Measurements from ENCODE around the gene KRT15.

Gene KRT15

DNA sequence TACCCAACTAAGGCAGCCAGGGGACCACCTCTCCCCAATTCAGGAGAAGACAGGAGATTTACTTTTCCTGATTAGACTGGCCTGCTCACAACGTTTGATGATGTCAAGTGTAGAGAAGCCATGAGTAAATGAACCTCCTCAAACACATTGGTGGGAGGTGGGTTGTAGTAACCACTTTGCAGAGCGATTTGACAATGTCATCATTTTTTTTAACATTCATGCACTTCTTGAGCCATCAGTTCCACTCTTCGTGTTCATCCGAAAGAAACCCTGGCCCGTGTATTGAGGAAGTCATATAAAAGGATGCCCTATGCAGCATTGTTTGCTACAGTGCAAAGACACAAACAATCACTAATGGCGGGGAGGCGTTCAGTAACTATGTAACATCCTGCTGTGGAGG, 14.9 kb upstream of the KRT15 start:
- TF ChIP-seq, protein P1, sequence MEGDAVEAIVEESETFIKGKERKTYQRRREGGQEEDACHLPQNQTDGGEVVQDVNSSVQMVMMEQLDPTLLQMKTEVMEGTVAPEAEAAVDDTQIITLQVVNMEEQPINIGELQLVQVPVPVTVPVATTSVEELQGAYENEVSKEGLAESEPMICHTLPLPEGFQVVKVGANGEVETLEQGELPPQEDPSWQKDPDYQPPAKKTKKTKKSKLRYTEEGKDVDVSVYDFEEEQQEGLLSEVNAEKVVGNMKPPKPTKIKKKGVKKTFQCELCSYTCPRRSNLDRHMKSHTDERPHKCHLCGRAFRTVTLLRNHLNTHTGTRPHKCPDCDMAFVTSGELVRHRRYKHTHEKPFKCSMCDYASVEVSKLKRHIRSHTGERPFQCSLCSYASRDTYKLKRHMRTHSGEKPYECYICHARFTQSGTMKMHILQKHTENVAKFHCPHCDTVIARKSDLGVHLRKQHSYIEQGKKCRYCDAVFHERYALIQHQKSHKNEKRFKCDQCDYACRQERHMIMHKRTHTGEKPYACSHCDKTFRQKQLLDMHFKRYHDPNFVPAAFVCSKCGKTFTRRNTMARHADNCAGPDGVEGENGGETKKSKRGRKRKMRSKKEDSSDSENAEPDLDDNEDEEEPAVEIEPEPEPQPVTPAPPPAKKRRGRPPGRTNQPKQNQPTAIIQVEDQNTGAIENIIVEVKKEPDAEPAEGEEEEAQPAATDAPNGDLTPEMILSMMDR (IDR thresholded peaks at IDR 0.05; ENCODE audit: low read depth, low read length), result no peak
- H3K9me3 ChIP-seq (ENCODE audit: severe bottlenecking), result no peaks in the 10 kb centered on the region
- H3K27me3 ChIP-seq (ENCODE audit: insufficient read depth, low read depth, severe bottlenecking), result no peaks in the 10 kb centered on the region
- no peak overlapping the region for H3K27ac ChIP-seq
- H3K36me3 ChIP-seq, result no peaks in the 10 kb centered on the region
- H3K4me3 ChIP-seq (ENCODE audit: low read depth, low read length), result no peak overlapping the region
- DNase-seq, result no peak

DNA sequence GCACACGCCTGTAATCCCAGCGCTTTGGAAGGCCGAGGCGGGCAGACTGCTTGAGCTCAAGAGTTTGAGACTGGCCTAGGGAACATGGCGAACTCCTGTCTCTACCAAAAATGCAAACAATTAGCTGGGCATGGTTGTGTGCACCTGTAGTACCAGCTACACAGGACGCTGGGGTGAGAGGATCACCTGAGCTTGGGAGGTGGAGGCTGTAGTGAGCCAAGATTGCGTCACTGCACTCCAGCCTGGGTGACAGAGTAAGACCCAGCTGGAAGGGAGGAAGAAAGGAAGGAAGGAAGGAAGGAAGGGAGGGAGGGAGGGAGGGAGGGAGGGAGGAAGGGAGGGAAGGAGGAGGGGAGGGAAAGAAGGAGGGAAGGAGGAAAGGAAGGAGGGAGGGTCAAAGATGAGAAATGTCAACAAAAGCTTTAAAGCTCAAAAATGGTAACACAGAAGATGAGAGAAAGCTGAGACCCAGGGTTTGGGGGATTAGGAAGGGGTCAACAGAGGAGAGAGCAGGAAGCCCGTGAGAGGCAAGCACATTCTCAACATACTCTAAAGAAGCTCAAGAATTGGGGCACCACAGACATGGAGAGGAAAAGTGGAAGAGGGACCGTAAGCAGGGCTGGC, 14.4 kb upstream of the KRT15 start:
- Histone ChIP-seq H3K9me3 (ENCODE audit: severe bottlenecking) (no peaks in the 10 kb centered on the region), H3K36me3 (no peaks in the 10 kb centered on the region), H3K27ac (no peak overlapping the region), H3K27me3 (ENCODE audit: insufficient read depth, low read depth, severe bottlenecking) (no peaks in the 10 kb centered on the region), H3K4me3 (ENCODE audit: low read depth, low read length) (no peak overlapping the region)
- no peak for DNase-seq
- TF ChIP-seq, protein P1 (IDR thresholded peaks at IDR 0.05; ENCODE audit: low read depth, low read length), result no peak

GRCh38 chr17:41531993-41532392, 13.3 kb upstream of the KRT15 start:
- no peak overlapping the region for H3K4me3 ChIP-seq (ENCODE audit: low read depth, low read length)
- no peak overlapping the region for H3K27ac ChIP-seq
- H3K9me3 ChIP-seq (ENCODE audit: severe bottlenecking), result peaks cover 4% of the 10 kb centered on the region
- H3K36me3 ChIP-seq, result no peaks in the 10 kb centered on the region
- TF ChIP-seq, protein P1 (IDR thresholded peaks at IDR 0.05; ENCODE audit: low read depth, low read length), result no peak
- no peak for DNase-seq
- no peaks in the 10 kb centered on the region for H3K27me3 ChIP-seq (ENCODE audit: insufficient read depth, low read depth, severe bottlenecking)

DNA sequence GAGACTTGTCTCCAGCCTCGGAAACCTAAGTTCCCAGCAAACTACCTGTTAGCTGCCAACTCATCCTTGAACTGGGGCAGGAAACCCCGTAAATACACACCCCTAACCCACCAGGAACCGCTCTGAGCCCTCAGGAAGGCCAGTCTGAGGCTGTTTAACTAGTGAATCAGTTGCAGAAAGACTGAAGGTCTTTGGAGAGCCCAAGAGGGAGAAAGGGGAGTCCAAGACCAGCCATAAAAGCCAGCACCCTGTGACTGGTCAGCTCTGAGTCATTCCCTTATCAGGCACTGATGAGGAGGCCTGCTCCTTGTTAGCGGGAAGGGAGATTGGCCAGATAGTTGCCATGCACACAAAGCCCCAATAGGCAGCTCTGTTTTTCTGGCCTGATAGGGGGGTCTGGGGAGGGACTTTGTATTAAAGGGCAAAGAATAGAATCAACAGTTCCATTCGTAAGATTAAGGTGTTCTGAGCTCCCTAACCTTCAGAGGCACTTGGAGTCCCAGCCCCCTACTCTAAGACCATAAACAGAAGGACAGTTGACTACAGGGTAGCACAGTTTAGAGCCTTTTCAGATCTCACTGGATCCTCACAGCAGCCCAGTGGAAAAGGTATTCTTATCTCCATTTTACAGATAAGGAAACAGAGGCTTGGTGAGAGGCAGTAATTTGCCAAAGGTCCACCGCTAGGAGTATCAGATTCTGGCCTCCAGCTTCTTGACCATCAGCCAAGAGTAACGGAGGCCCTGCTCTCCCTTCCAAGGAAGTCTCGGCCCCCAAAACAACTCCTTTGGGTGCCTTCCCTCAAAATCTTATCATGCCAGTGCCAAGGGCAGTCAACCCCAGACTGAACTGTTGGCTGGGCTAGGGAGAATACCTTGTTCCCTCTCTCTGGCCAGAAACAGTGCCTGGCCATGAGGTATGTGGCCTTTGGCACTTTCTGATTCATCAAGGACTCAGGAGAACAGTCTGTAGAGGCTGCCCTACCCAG, 11.7 kb upstream of the KRT15 start:
- Histone ChIP-seq H3K36me3 (no peaks in the 10 kb centered on the region), H3K27me3 (ENCODE audit: insufficient read depth, low read depth, severe bottlenecking) (no peaks in the 10 kb centered on the region), H3K9me3 (ENCODE audit: severe bottlenecking) (peaks cover 4% of the 10 kb centered on the region), H3K4me3 (ENCODE audit: low read depth, low read length) (no peak overlapping the region), H3K27ac (no peak overlapping the region)
- DNase-seq, result no peak
- TF ChIP-seq, protein P1 (IDR thresholded peaks at IDR 0.05; ENCODE audit: low read depth, low read length), result no peak

DNA sequence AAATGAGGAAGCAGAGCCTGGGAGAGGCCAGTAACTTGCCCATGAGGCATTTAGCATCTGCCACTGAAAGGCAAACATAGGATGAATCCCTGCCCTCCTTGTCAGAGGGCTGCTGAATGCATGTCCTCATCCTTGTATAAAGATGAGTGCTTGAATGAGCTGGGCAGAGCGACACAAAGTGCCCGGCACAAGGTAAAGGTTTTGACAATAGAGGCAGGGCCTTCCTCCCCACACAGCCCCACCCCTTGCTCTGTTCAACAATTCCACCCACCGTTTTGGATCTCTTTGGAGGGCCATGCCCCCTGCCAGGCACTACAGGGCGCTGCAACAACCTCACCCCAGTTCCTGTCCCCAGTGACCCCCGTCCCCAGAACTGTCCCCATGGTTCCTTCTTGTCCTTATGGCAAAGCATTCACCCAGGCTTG, 10.8 kb upstream of the KRT15 start:
- TF ChIP-seq, protein P1 (IDR thresholded peaks at IDR 0.05; ENCODE audit: low read depth, low read length), result no peak
- no peaks in the 10 kb centered on the region for H3K36me3 ChIP-seq
- H3K27me3 ChIP-seq (ENCODE audit: insufficient read depth, low read depth, severe bottlenecking), result no peaks in the 10 kb centered on the region
- no peak for DNase-seq
- H3K9me3 ChIP-seq (ENCODE audit: severe bottlenecking), result peaks cover 4% of the 10 kb centered on the region
- no peak overlapping the region for H3K4me3 ChIP-seq (ENCODE audit: low read depth, low read length)
- H3K27ac ChIP-seq, result peak overlapping the region; percentile 36; the same call in 1 of the 2 replicates
